ENCODE measurements around the gene SRRM3. TPM values are rescaled to one million over a fixed set of nuclear protein-coding genes. Genes with fewer than 3 reads are reported as not detected.
"Not testable (repeated sequence)": the region's sequence is repeated elsewhere in the genome, so short reads cannot be mapped to it uniquely, and the experiment has no call there.

Gene SRRM3
- total and polyA plus RNA-seq, 4 donors = 3.0 to 7.4 (median 4.8) TPM

DNA sequence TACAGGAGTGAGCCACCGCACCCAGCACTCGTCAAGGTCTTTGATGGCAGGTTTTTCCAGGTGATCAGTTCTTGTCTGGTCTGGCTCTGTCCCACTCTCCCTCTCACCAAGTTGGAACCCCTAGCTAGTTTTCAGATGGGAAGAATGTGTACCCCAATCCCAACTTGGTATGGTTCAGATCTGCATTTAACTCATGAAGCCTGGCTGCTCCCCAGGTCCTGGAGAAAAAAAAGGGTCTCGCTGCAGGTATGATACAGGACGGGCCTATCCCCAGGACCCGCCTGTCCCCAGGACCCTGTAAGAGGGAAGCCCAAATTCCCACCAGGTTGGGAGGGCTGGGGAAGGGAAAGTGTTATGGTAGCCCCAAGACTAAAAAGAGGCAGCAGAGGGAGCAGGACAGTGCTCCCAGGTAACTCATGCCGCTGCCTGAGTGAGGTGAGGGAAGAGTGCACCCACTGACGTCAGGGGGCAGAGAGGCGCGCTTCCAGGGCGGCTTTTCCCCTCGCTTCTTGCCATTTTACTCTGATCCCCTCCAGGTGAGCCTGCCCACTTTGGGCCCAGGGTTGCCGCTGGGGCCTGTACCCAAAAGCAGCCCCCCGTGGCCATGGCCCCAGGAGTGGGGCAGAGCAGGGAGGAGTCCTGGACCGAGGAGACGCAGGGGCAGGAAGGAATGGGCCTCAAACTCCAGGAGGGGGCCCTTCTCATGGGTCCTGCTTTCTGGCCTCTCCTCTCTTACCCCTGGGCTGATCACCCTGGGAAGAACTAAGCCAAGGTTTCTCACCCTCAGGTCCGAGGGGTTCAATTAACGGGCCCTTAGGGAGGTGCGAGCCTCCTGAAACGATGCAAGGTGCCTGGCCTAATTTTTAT is 36.4 kb upstream of the SRRM3 start:
- no peaks in the 10 kb centered on the region for H3K4me1 ChIP-seq (ENCODE audit: control insufficient read depth in 1 of 2, insufficient read depth in 2 of 2, low read length in 2 of 2)

DNA sequence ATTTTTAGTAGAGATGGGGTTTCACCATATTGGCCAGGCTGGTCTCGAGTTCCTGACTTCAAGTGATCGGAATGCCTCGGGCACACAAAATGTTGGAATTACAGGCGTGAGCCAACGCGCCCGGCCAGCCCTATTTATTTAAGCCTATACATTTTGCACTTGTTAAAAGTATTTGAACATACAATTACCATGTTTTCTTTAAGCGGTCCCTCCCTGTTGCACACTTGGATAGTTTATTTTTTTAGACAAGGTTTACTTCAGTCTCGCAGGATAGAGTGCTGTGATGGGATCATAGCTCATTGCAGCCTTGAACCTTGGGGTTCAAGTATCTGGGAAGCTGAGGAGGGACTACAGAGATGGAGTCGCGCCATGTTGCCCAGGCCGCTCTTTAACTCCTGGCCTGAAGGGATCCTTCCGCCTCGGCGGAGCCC is 35.7 kb upstream of the SRRM3 start:
- H3K27ac ChIP-seq (ENCODE audit: low read depth in 1 of 2, low read length in 2 of 2) = no peak overlapping the region
- no peaks in the 10 kb centered on the region for H3K27me3 ChIP-seq (ENCODE audit: control insufficient read depth in 1 of 2, insufficient read depth in 2 of 2, low read length in 1 of 2)
- 85 to 89% methylated on average over 15 of the region's 15 CpGs for WGBS, 2 donors
- no peaks in the 10 kb centered on the region for H3K36me3 ChIP-seq (ENCODE audit: control insufficient read depth in 1 of 2, insufficient read depth in 2 of 2, low read length in 1 of 2)
- ATAC-seq (ENCODE audit: low FRiP score) (no peak), DNase-seq (no peak)
- H3K4me1 ChIP-seq (ENCODE audit: control insufficient read depth in 1 of 2, insufficient read depth in 2 of 2, low read length in 2 of 2) = no peaks in the 10 kb centered on the region
- no peak overlapping the region for H3K4me3 ChIP-seq (ENCODE audit: low read length in 2 of 2)
- H3K9me3 ChIP-seq (ENCODE audit: control insufficient read depth, low read length) = no peaks in the 10 kb centered on the region
- intact Hi-C loops (cut with DNase I) = no loop called here

More for the DNA sequence above, 36.4 kb upstream of the SRRM3 start:
- DNase-seq (no peak), ATAC-seq (ENCODE audit: low FRiP score) (no peak)
- no peaks in the 10 kb centered on the region for H3K27me3 ChIP-seq (ENCODE audit: control insufficient read depth in 1 of 2, insufficient read depth in 2 of 2, low read length in 1 of 2)
- 97 to 98% methylated on average over 19 of the region's 19 CpGs for WGBS, 2 donors
- H3K4me3 ChIP-seq (ENCODE audit: low read length in 2 of 2) = no peak overlapping the region
- H3K9me3 ChIP-seq (ENCODE audit: control insufficient read depth, low read length) = no peaks in the 10 kb centered on the region
- no peak overlapping the region for H3K27ac ChIP-seq (ENCODE audit: low read depth in 1 of 2, low read length in 2 of 2)
- H3K36me3 ChIP-seq (ENCODE audit: control insufficient read depth in 1 of 2, insufficient read depth in 2 of 2, low read length in 1 of 2) = no peaks in the 10 kb centered on the region
- intact Hi-C loops (cut with DNase I) = no loop called here

DNA sequence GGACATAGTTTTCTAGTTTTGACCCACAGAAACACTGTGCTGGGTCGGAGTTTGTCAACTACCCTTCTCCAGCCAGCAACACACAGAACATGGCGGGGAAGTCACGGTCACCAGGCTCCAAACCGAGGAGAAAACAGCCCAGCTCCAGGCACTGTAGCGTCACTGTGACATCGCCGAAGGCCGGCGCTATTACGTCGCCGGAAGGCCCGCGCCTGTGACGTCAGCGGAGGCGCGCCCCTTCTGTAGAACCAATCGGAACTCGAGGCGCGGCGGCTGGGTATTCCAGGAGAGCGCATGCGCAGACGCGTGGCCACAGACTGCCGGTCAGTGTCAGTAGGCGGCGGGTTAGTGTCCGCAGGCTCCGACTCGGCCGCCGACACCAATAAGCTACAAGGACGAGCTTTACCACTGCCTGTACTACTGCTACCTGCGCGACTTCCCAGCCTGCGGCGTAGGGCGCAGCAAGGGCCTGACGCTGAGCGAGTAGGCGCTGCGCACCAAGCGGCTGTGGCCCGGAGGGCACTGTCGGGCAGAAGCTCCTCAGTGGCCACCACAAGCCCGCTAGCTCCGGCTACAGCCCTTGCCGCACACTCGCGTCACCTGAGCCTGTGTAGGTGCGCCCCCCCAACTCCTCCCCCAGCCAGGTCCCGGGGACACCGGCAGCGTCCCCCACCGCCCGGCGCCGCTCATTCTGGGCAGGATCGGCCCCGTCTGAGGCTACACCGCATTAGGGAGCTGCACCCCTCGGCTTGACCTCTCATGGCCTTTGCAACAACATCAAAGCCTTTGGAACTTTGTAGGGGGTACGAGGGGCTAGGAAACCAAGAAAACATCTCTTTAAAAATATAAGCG is 35.1 kb upstream of the SRRM3 start:
- intact Hi-C loops (cut with DNase I) = no loop called here
- WGBS, 2 donors = 2% methylated on average over 63 to 67 of the region's 67 CpGs
- DNase-seq (peak; percentile 99), ATAC-seq (ENCODE audit: low FRiP score) (peak; percentile 99)
- Histone ChIP-seq H3K4me1 (ENCODE audit: control insufficient read depth in 1 of 2, insufficient read depth in 2 of 2, low read length in 2 of 2) (no peaks in the 10 kb centered on the region), H3K9me3 (ENCODE audit: control insufficient read depth, low read length) (no peaks in the 10 kb centered on the region), H3K36me3 (ENCODE audit: control insufficient read depth in 1 of 2, insufficient read depth in 2 of 2, low read length in 1 of 2) (no peaks in the 10 kb centered on the region), H3K27me3 (ENCODE audit: control insufficient read depth in 1 of 2, insufficient read depth in 2 of 2, low read length in 1 of 2) (no peaks in the 10 kb centered on the region), H3K27ac (ENCODE audit: low read depth in 1 of 2, low read length in 2 of 2) (peak overlapping the region in 1 of 2 donors; percentile 67), H3K4me3 (ENCODE audit: low read length in 2 of 2) (peak overlapping the region in 1 of 2 donors; percentile 39)

DNA sequence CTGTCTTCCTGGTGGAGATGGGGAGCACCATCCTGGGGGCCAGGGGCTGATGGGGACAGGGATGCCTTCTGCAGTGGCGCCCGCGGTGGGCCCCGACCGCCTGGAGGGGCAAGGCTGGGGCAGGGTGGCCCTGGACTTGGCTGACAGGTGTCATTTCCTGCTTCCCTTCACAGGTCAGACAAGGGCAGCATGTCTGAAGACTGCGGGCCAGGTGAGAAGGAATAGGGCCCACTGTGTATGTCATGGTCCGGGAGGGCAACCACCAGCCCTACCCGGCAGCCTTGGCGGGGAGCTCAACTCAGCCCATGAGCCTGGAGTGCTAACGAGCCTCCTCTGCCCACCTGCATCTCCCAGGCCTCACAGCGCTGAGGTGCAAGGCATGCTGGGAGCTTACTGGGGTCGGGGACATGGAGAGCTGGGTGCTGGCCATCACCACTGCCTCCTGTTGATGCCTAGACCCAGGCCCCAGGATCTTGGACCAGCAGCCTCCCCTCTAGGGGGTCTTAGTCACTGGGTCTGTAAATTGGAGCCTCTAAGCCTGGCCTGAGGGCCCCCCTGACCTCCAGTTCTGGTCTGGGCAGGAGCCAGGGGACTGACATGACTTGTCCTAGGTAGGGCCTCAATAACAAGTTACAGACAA is 28.0 kb upstream of the SRRM3 start:
- Histone ChIP-seq H3K9me3 (ENCODE audit: control insufficient read depth, low read length) (no peaks in the 10 kb centered on the region), H3K27ac (ENCODE audit: low read depth in 1 of 2, low read length in 2 of 2) (no peak overlapping the region), H3K36me3 (ENCODE audit: control insufficient read depth in 1 of 2, insufficient read depth in 2 of 2, low read length in 1 of 2) (no peaks in the 10 kb centered on the region), H3K27me3 (ENCODE audit: control insufficient read depth in 1 of 2, insufficient read depth in 2 of 2, low read length in 1 of 2) (no peaks in the 10 kb centered on the region), H3K4me3 (ENCODE audit: low read length in 2 of 2) (no peak overlapping the region), H3K4me1 (ENCODE audit: control insufficient read depth in 1 of 2, insufficient read depth in 2 of 2, low read length in 2 of 2) (no peaks in the 10 kb centered on the region)
- WGBS, 2 donors = 90% methylated on average over 12 of the region's 12 CpGs
- DNase-seq (peak in 1 of 2 donors; percentile 65), ATAC-seq (ENCODE audit: low FRiP score) (no peak)
- intact Hi-C loops (cut with DNase I) = loop anchor here in 1 of 2 donors (10.0 kb wide), 1 partner anchor 111 kb away; no protein-coding TSS in a partner anchor

DNA sequence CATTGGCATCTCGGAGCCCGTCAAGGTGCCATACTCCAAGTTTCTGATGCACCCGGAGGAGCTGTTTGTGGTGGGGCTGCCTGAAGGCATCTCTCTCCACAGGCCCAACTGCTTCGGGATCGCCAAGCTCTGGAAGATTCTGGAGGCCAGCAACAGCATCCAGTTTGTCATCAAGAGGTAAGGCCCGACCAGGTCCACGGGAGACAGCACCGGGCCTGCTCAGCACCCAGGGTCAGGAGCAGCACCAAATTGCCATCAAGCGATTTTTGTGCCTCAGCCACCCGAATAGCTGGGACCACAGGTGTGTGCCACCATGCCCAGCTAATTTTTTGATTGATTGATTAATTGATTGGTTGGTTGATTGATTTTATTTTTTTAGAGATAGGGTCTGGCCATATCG is 24.7 kb upstream of the SRRM3 start:
- not testable (repeated sequence) for H3K4me3 ChIP-seq (ENCODE audit: low read length in 2 of 2); ATAC-seq (ENCODE audit: low FRiP score); H3K4me1 ChIP-seq (ENCODE audit: control insufficient read depth in 1 of 2, insufficient read depth in 2 of 2, low read length in 2 of 2); H3K27me3 ChIP-seq (ENCODE audit: control insufficient read depth in 1 of 2, insufficient read depth in 2 of 2, low read length in 1 of 2); H3K27ac ChIP-seq (ENCODE audit: low read depth in 1 of 2, low read length in 2 of 2); H3K9me3 ChIP-seq (ENCODE audit: control insufficient read depth, low read length); H3K36me3 ChIP-seq (ENCODE audit: control insufficient read depth in 1 of 2, insufficient read depth in 2 of 2, low read length in 1 of 2)
- 93 to 94% methylated on average over 10 to 11 of the region's 11 CpGs for WGBS, 2 donors
- intact Hi-C loops (cut with DNase I) = loop anchor here (5.0 to 10.0 kb wide), 2 partner anchors 108 to 110 kb away; no protein-coding TSS in a partner anchor
- DNase-seq = peak; percentile 12 to 33

DNA sequence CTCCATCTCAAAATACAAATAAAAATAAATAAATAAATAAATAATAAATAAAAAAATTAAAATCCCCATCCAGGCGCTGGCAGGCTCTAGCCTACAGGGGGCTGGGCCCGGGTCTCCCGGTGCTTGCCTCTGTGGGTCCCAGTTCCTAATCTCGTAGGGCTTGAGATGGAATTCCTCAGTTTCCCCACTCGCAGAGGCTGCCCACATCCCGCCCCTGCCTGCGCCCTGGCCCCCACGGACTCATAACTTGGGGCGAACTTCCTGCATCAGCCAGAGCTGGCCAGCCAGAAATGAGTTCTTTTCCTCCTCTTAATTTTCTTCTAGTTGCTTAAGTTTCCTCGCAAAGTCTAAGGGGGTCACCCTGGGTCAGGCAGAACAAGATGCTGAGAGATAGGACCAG is 22.0 kb upstream of the SRRM3 start:
- 91% methylated on average over 10 of the region's 10 CpGs for WGBS, 2 donors
- DNase-seq = no peak
- intact Hi-C loops (cut with DNase I) = loop anchor here (2.0 to 10.0 kb wide), 4 partner anchors 85 to 135 kb away; no protein-coding TSS in a partner anchor
- Histone ChIP-seq H3K9me3 (ENCODE audit: control insufficient read depth, low read length) (no peaks in the 10 kb centered on the region), H3K27me3 (ENCODE audit: control insufficient read depth in 1 of 2, insufficient read depth in 2 of 2, low read length in 1 of 2) (no peaks in the 10 kb centered on the region), H3K36me3 (ENCODE audit: control insufficient read depth in 1 of 2, insufficient read depth in 2 of 2, low read length in 1 of 2) (no peaks in the 10 kb centered on the region), H3K4me3 (ENCODE audit: low read length in 2 of 2) (no peak overlapping the region), H3K4me1 (ENCODE audit: control insufficient read depth in 1 of 2, insufficient read depth in 2 of 2, low read length in 2 of 2) (no peaks in the 10 kb centered on the region), H3K27ac (ENCODE audit: low read depth in 1 of 2, low read length in 2 of 2) (no peak overlapping the region)
- ATAC-seq (ENCODE audit: low FRiP score) = no peak

DNA sequence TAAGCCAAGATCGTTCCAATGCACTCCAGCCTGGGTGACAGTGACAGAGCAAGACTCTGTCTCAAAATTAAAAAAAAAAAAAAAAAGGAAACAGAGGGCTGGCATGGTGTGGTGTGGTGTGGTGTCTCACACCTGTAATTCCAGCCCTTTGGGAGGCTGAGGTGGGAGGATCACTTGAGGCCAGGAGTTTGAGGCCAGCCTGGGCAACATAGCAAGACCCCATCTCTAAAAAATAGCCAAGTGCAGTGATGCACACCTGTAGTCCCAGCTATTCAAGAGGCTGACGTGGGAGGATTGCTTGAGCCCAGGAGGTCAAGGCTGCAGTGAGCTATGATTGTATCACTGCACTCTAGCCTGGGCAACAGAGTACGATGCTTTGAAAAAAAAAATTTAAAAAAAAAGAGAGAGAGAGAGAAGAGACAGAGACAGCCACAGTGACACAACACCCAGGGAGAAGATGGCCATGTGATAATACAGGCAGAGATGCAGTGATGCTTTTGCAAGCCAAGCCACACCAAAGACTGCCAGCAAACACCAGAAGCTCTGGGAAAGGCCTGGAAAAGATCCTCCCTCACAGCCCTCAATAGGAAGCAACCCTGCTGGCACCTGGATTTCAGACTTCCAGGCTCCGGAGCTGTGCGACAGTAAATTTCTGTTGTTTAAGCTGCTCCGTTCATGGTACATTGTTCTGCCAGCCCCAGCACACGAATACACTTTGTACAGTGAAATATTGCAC is 19.3 kb upstream of the SRRM3 start:
- H3K27ac ChIP-seq (ENCODE audit: low read depth in 1 of 2, low read length in 2 of 2) = no peak overlapping the region
- intact Hi-C loops (cut with DNase I) = loop anchor here in 1 of 2 donors (10.0 kb wide), 1 partner anchor 82 kb away; no protein-coding TSS in a partner anchor

More for the DNA sequence above, 19.3 kb upstream of the SRRM3 start:
- no peaks in the 10 kb centered on the region for H3K9me3 ChIP-seq (ENCODE audit: control insufficient read depth, low read length)
- no peak overlapping the region for H3K4me3 ChIP-seq (ENCODE audit: low read length in 2 of 2)
- no peaks in the 10 kb centered on the region for H3K4me1 ChIP-seq (ENCODE audit: control insufficient read depth in 1 of 2, insufficient read depth in 2 of 2, low read length in 2 of 2)
- ATAC-seq (ENCODE audit: low FRiP score) (no peak), DNase-seq (no peak)
- WGBS, 2 donors = 81 to 84% methylated on average over 7 of the region's 7 CpGs
- H3K27me3 ChIP-seq (ENCODE audit: control insufficient read depth in 1 of 2, insufficient read depth in 2 of 2, low read length in 1 of 2) = no peaks in the 10 kb centered on the region
- no peaks in the 10 kb centered on the region for H3K36me3 ChIP-seq (ENCODE audit: control insufficient read depth in 1 of 2, insufficient read depth in 2 of 2, low read length in 1 of 2)
